Ovary (tissue), 9 donors: Measurements from ENCODE around the gene NR1H2. TPM values are rescaled to one million over a fixed set of nuclear protein-coding genes. Genes with fewer than 3 reads are reported as not detected.
A peak's percentile ranks its signal among the peaks of the same experiment; 100 is the strongest.

Source experiments
- DNase-seq, 5 donors: peaks; one replicate each; pipeline ENCODE4 v3.0.0-alpha.2; 2019 to 2020
- H3K27ac ChIP-seq, 2 donors: fragments of 200-600 bp; one replicate each; pipeline versions ENCODE4 v1.5.1 to v1.8.0; 2019 to 2022
- H3K27me3 ChIP-seq: fragments of 200-600 bp; one replicate; pipeline ENCODE4 v1.8.0; 2022
- H3K36me3 ChIP-seq: fragments of 200-600 bp; sonication (generic); one replicate; pipeline ENCODE4 v1.5.1; 2019
- H3K4me1 ChIP-seq: one replicate; pipeline ENCODE4 v1.8.1; 2013; ENCODE audit warnings: mild to moderate bottlenecking, moderate library complexity; ENCODE audit not compliant: insufficient read depth
- H3K4me3 ChIP-seq: fragments of 200-600 bp; sonication (generic); one replicate; pipeline ENCODE4 v1.5.1; 2017
- H3K9me3 ChIP-seq, 2 donors: fragments of 200-600 bp in 1 of 2; sonication (generic) in 1 of 2; one replicate each; pipeline versions ENCODE4 v1.5.1 to v1.8.1; 2013 to 2019; ENCODE audit warnings: mild to moderate bottlenecking in 1 of 2, moderate library complexity in 1 of 2
- EP300 ChIP-seq: sonication (generic); formaldehyde crosslinking; IDR thresholded peaks from one replicate; pipeline ENCODE4 v1.6.1; 2017; ENCODE audit warnings: antibody characterized with exemption
- POLR2A ChIP-seq: fragments of 450-650 bp; IDR thresholded peaks from one replicate; pipeline ENCODE4 v1.6.1; 2017; ENCODE audit warnings: antibody characterized with exemption, mild to moderate bottlenecking, moderate library complexity
- WGBS, 3 donors: extraction: QIAGEN DNeasy Blood & Tissue Kit in 1 of 3; methylation state at CpG; one replicate each; pipeline versions ENCODE4 v1.1.5 to v1.1.7; 2013 to 2017; 5-methylcytosine and 5-hydroxymethylcytosine counted together
- intact Hi-C, 4 donors: fragments of 100-400 bp; cut with DNase I; formaldehyde crosslinking; loops; one replicate each; pipeline versions ENCODE4 v1.11.0 to v1.15.1; 2022 to 2023
- polyA plus RNA-seq, 2 donors: library from polyadenylated mRNA; stranded (reverse); fragments of 200-250 nt in 1 of 2; fragments of 350-450 nt in 1 of 2; fragmentation: Illumina TruSeq in 1 of 2; extraction: RNeasy Lipid Tissue Mini Kit (QIAGEN cat#74804) in 1 of 2; gene quantifications; one replicate each; pipeline ENCODE4 v1.2.3, GENCODE V29; 2013 to 2014
- total RNA-seq, 7 donors: library from RNA; depleted of rRNA in 2 of 7; stranded (reverse); fragments of >200 nt in 2 of 7; fragmentation: NEBNext Ultra II Directional in 3 of 7; extraction: Animal tissue kit (Norgen Biotek cat#: 25700) in 3 of 7; gene quantifications; one replicate each; pipeline versions ENCODE4 v1.1.0 to v1.2.4, GENCODE V29; 2016 to 2023
- TF ChIP-seq, protein P1 (sequence below), 3 donors: fragments of 450-650 bp in 2 of 3; fragments of 200-600 bp in 1 of 3; IDR thresholded peaks; one replicate each; pipeline versions ENCODE4 v1.5.1 to v1.8.0; 2016 to 2022; ENCODE audit warnings: antibody characterized with exemption in 3 of 3, mild to moderate bottlenecking in 1 of 3
- donor health status: DM: no; HTN: no; CAD: no; lungs with moderate emphysema.
- donor health status: DM: no; HTN: no; CAD: no.
- donor health status: Bipolar disorder and iron deficiency.
- donor health status: DM: yes; HTN: yes; CAD: no.
- donor health status: DM: no; HTN: no; CAD: no.
- donor health status: DM: yes; HTN: yes; CAD: no.

NR1H2 gene
- total and polyA plus RNA-seq, 9 donors, result 11.5 to 84.2 (median 62.3) TPM

DNA sequence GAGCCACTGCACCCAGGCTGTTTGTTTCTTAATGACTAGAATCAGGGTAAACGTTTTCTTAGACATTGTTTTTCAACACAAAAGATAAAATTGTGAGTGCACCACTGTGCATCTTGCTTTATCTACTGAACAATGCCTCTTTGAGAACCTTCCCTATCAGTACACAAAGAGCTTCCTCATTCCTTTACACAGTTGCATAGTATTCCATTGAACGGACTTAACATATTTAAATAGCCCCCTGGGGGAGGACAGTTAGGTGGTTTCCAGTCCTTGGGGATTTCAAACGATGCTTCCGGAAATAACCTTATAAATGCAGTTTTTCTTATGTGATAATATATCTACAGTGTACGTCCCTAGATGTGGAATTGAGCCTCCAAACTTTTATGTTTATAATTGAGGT is 16.5 kb downstream of the NR1H2 start:
- 88 to 96% (median 92%) methylated on average over 5 of the region's 5 CpGs for WGBS, 3 donors
- H3K27me3 ChIP-seq, result no peaks in the 10 kb centered on the region
- no peaks in the 10 kb centered on the region for H3K4me1 ChIP-seq
- intact Hi-C loops, result no loop called here
- no peak overlapping the region for H3K4me3 ChIP-seq
- DNase-seq, result no peak
- no peaks in the 10 kb centered on the region for H3K36me3 ChIP-seq
- TF ChIP-seq, protein P1, sequence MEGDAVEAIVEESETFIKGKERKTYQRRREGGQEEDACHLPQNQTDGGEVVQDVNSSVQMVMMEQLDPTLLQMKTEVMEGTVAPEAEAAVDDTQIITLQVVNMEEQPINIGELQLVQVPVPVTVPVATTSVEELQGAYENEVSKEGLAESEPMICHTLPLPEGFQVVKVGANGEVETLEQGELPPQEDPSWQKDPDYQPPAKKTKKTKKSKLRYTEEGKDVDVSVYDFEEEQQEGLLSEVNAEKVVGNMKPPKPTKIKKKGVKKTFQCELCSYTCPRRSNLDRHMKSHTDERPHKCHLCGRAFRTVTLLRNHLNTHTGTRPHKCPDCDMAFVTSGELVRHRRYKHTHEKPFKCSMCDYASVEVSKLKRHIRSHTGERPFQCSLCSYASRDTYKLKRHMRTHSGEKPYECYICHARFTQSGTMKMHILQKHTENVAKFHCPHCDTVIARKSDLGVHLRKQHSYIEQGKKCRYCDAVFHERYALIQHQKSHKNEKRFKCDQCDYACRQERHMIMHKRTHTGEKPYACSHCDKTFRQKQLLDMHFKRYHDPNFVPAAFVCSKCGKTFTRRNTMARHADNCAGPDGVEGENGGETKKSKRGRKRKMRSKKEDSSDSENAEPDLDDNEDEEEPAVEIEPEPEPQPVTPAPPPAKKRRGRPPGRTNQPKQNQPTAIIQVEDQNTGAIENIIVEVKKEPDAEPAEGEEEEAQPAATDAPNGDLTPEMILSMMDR (IDR thresholded peaks at IDR 0.05), result no peak
- TF ChIP-seq POLR2A, result no peak
- TF ChIP-seq EP300, result no peak
- H3K9me3 ChIP-seq, result no peaks in the 10 kb centered on the region
- H3K27ac ChIP-seq, result no peak overlapping the region

DNA sequence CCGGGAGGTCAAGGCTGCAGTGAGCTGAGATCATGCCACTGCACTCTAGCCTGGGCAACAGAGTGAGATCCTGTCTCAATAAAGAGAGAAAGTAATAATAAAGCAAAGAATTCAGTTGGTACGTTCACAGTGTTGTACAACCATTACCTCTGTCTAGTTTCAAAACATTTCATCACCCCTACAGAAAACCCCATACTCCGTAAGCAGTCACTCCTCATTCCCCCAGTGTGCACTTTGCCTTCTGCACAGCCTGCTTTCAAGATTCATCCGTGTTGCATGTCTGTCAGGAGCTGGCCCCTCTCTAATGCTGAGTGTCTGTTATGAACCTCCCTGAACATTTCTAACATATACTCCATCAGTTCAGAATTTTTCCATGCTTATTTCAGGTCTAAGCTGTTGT is 17.3 kb downstream of the NR1H2 start:
- TF ChIP-seq POLR2A, result no peak
- TF ChIP-seq EP300, result no peak
- TF ChIP-seq, protein P1 (IDR thresholded peaks at IDR 0.05), result no peak
- no peaks in the 10 kb centered on the region for H3K27me3 ChIP-seq
- intact Hi-C loops, result no loop called here
- 89 to 94% (median 89%) methylated on average over 4 of the region's 4 CpGs for WGBS, 3 donors
- no peak overlapping the region for H3K27ac ChIP-seq
- no peaks in the 10 kb centered on the region for H3K36me3 ChIP-seq
- H3K4me3 ChIP-seq, result no peak overlapping the region
- no peaks in the 10 kb centered on the region for H3K4me1 ChIP-seq
- no peaks in the 10 kb centered on the region for H3K9me3 ChIP-seq
- no peak for DNase-seq

DNA sequence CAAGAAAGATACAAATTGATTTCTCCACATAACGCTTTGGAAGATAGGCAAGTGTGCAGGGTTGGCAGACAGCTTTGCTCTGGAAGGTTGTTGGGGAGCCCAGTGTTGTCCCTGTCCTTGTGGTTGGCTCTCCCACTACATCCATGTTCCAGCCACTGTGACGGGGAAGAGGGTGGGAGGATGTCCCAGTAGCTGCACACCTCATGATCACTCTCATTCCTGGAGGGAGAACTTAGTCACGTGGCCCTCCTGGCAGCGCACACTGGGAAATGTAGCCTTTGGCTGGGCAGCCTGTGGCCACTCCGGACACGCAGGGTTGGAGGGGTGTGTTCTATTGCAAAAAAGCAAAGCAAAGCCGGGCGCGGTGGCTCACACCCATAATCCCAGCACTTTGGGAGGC is 17.8 kb downstream of the NR1H2 start:
- H3K4me3 ChIP-seq, result no peak overlapping the region
- 94 to 99% (median 95%) methylated on average over 9 of the region's 9 CpGs for WGBS, 3 donors
- TF ChIP-seq POLR2A (no peak), EP300 (no peak)
- TF ChIP-seq, protein P1 (IDR thresholded peaks at IDR 0.05), result no peak
- no peaks in the 10 kb centered on the region for H3K4me1 ChIP-seq
- DNase-seq, result no peak
- H3K36me3 ChIP-seq, result no peaks in the 10 kb centered on the region
- H3K27ac ChIP-seq, result no peak overlapping the region
- H3K9me3 ChIP-seq, result no peaks in the 10 kb centered on the region
- intact Hi-C loops, result no loop called here
- H3K27me3 ChIP-seq, result no peaks in the 10 kb centered on the region

DNA sequence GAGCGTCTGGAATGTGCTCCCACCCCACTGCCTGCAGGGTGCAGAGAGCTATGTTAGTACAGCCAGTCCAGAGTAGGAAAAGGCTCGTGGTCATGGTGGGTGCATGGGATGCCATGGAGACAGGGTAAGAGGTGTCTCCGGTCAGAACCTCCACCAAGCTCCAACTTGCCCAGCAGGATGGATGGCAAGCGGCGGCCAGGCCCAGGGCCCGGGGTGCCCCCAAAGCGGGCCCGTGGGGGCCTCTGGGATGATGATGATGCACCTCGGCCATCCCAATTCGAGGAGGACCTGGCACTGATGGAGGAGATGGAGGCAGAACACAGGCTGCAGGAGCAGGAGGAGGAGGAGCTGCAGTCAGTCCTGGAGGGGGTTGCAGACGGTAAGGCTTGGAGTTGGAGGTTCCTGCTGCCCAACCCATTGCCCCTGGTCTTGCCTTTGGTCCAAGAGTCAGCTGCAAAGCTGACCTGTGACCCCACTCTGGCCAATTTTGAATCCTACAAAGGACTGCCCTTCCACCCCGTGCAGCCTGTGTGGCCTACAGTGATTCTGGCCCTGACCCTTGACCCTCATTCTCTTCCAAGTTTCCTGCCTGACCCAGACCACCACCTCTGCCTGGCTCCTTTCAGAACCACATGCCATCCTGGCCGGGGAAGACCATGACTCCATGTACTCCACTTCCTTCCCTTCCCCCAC is 22.6 kb downstream of the NR1H2 start:
- no peaks in the 10 kb centered on the region for H3K9me3 ChIP-seq
- WGBS, 3 donors, result 82 to 92% (median 89%) methylated on average over 13 of the region's 13 CpGs
- TF ChIP-seq, protein P1 (IDR thresholded peaks at IDR 0.05), result no peak
- H3K27me3 ChIP-seq, result no peaks in the 10 kb centered on the region
- intact Hi-C loops, result no loop called here
- H3K4me3 ChIP-seq, result no peak overlapping the region
- peak in 1 of 5 donors; percentile 6 for DNase-seq
- no peak overlapping the region for H3K27ac ChIP-seq
- no peaks in the 10 kb centered on the region for H3K4me1 ChIP-seq
- no peaks in the 10 kb centered on the region for H3K36me3 ChIP-seq
